Heart left ventricle (tissue), 13 donors: Measurements from ENCODE around the gene MRPS18A.
A peak's percentile ranks its signal among the peaks of the same experiment; 100 is the strongest.

ENCODE experiments used
- POLR2A ChIP-seq, 2 donors: fragments of 450-650 bp; IDR thresholded peaks; one replicate each; pipeline ENCODE4 v1.6.1; 2017; ENCODE audit warnings: antibody characterized with exemption in 2 of 2, mild to moderate bottlenecking in 2 of 2, moderate library complexity in 2 of 2
- TF ChIP-seq, protein P1 (sequence below), 12 donors: fragments of 200-600 bp; sonication (generic) in 4 of 12; IDR thresholded peaks; one replicate each; pipeline versions ENCODE4 v1.5.0 to v1.8.0; 2018 to 2022; ENCODE audit warnings: antibody characterized with exemption in 12 of 12, mild to moderate bottlenecking in 5 of 12
- donor health status: ischemic (EF 13 %, LVEDD 7.1; RV severe dilation, severe dysfunction).
- donor health status: DM: no; HTN: yes; CAD: no.
- donor health status: DM: no; HTN: no; CAD: no.
- donor health status: ischemic (EF 25% LVEDD 6.9; RV normal size, moderate dysfunction).
- donor health status: ischemic (EF 25% LVEDD 5.7; RV mildly dilated, moderate dysfunction).
- donor health status: ischemic (EF 35%, LVEDD 5.7; RV mildly dilated, moderate dysfunction).
- donor health status: nonischemic (EF 11% LVEDD 7.7; RV severe dilation, severe dysfunction).
- donor health status: DM: yes; HTN: yes; CAD: no.
- donor health status: PGD.
- donor health status: ischemic (EF 29% LVEDD 5.4; RV normal size, mild dysfunction).
- donor health status: nonischemic (EF 23%, LVEDD 6.1; RV moderate dilation, normal function).

DNA sequence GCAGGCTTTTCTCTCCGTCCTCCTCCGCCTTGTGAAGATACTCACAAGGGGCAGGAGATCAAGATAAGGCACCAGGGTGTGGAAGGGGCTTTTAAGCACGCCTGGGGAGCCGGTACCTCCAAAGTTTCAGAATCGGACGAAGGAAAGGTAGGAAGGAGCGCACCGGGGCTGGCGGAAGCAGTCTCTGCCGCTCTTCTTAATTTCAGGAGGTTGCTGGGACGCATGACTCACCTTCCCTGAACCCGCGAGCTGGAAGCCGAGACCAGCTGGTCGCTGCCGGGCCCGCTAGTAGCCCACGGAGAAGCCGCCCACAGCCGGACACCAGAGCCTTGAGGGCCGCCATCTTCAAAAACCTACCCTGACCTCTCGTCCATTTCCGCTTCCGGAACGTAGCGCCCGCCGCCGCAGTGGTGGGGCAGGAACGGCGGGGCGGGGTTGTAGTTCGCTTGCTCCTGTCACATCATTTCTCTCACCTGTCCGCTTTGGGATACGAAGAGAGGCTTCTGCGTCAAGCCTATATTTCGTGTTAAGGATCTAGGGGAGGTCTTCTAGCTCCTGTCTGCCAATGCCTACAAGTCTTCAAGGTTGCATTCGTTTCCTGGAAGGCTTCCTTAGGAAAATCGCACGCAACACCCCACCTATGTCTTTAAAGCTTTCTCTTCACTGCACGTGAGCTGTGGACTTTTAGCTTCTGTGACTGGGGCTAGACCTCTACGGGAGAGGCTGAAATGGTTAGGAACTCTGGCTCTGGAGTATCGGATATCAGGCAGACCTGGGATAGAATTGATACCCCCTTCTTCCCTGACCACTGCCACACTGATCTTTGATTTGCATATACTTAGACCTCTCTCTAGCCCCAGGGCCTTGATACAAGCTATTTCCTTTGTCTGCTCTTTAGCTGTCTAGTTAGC lies at the start of gene MRPS18A:
- TF ChIP-seq POLR2A (IDR thresholded peaks at IDR 0.05), result peak in 1 of 2 donors; percentile 35
- TF ChIP-seq, protein P1, sequence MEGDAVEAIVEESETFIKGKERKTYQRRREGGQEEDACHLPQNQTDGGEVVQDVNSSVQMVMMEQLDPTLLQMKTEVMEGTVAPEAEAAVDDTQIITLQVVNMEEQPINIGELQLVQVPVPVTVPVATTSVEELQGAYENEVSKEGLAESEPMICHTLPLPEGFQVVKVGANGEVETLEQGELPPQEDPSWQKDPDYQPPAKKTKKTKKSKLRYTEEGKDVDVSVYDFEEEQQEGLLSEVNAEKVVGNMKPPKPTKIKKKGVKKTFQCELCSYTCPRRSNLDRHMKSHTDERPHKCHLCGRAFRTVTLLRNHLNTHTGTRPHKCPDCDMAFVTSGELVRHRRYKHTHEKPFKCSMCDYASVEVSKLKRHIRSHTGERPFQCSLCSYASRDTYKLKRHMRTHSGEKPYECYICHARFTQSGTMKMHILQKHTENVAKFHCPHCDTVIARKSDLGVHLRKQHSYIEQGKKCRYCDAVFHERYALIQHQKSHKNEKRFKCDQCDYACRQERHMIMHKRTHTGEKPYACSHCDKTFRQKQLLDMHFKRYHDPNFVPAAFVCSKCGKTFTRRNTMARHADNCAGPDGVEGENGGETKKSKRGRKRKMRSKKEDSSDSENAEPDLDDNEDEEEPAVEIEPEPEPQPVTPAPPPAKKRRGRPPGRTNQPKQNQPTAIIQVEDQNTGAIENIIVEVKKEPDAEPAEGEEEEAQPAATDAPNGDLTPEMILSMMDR (IDR thresholded peaks at IDR 0.05), result peak in 1 of 12 donors; percentile 16
